GM23338 (cell line): Measurements from ENCODE around the gene TRAK1.

ENCODE experiments used
- EZH2phosphoT487 ChIP-seq: fragments of 200-600 bp; sonication (generic); IDR thresholded peaks from one replicate; pipeline ENCODE4 v1.8.1; 2018; ENCODE audit warnings: antibody characterized with exemption; ENCODE audit not compliant: unreplicated experiment
- TF ChIP-seq, protein P1 (sequence below), 2 experiments: fragments of 200-600 bp in 1 of 2; sonication (generic) in 1 of 2; conservative IDR thresholded peaks; 2 replicates each; pipeline versions ENCODE4 v1.5.1 to v1.6.1; 2016 to 2017; ENCODE audit warnings: antibody characterized with exemption in 2 of 2, low read depth in 2 of 2, mild to moderate bottlenecking in 2 of 2, moderate library complexity in 1 of 2

DNA sequence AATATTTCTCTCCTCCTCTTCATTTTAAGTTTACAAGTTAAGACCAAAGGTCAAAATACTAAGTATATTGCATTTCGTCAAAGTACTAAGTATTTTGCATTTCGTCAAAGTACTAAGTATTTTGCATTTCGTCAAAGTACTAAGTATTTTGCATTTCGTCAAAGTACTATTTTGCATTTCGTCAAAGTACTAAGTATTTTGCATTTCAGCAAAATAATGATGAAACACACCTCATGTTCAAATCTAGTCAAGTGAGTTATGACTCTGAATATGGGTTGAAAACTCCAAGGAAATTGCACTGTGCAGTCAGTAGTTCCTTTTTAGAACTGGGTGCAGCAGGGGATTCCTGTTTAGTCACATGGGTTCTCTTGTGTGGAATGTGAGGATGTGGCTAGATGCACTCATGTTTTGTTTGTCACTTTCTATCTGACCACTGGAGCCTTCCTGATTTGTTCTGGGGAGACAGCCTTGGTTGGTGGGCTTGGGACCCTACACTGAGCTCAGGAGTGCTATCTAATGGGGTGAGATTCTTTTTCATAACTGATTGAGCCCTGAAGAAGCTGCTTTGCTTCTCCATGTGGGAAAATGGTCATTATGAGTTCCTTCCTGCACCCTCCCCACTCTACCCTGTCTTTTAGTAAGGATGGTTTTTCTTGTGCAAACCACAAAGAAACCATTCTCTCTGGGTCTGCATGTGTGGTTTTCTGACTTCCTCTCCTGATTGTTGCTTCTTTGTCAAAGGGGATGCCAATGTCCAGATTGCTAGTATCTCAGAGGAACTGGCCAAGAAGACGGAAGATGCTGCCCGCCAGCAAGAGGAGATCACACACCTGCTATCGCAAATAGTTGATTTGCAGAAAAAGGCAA is 101.4 kb downstream of the TRAK1 start:
- TF ChIP-seq, protein P1, sequence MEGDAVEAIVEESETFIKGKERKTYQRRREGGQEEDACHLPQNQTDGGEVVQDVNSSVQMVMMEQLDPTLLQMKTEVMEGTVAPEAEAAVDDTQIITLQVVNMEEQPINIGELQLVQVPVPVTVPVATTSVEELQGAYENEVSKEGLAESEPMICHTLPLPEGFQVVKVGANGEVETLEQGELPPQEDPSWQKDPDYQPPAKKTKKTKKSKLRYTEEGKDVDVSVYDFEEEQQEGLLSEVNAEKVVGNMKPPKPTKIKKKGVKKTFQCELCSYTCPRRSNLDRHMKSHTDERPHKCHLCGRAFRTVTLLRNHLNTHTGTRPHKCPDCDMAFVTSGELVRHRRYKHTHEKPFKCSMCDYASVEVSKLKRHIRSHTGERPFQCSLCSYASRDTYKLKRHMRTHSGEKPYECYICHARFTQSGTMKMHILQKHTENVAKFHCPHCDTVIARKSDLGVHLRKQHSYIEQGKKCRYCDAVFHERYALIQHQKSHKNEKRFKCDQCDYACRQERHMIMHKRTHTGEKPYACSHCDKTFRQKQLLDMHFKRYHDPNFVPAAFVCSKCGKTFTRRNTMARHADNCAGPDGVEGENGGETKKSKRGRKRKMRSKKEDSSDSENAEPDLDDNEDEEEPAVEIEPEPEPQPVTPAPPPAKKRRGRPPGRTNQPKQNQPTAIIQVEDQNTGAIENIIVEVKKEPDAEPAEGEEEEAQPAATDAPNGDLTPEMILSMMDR (conservative IDR thresholded peaks at IDR 0.05; ENCODE audit: low read depth in 2 of 2) = no peak
- TF ChIP-seq EZH2phosphoT487 = no peak
